Colon (tissue), 2 donors: ENCODE results near the gene WASHC3.

ENCODE experiments used
- FAIRE-seq: peaks from 2 replicates; lab custom pipeline; 2012; peaks lifted over from hg19 to GRCh38; lab: Jason Lieb, UNC
- donor health status: control.
- donor health status: control.

WASHC3 gene

DNA sequence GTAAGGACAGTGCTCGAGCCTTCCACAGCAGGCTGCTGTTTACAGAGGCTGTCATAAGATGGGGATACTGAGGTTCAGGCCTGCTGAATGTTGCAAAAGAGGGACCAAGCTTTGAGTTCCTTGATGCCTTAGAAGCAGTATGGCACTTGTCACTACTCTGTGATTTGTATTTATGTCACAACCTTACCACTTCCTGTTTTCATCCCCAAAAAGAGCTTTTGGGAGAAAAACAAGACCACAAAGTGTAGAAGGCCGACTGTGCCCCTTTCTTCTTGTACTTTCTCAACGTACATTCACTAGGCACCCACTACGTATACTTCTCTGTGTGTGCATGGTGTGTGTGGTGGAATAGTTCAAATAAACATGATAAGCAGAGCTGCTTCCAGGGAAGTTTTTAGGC is 94.3 kb downstream of the WASHC3 start:
- no peak for FAIRE-seq

DNA sequence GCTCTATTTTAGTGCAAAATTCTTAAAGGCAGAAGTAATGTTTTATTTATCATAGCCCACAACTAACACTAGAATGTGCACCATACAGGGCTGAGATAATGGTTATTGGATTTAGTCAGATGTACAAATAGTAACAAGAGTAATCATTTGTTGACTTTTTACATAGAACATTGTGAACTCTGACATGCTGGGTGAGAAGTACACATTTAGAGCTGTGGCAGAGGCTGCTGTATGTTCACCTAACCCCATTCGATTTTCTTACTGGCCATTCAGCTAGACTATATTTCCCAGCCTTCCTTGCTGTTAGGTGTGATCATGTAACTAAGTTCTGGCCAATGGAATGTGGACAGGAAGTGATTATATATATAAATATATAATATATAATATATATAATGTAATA is 95.3 kb downstream of the WASHC3 start:
- no peak for FAIRE-seq

DNA sequence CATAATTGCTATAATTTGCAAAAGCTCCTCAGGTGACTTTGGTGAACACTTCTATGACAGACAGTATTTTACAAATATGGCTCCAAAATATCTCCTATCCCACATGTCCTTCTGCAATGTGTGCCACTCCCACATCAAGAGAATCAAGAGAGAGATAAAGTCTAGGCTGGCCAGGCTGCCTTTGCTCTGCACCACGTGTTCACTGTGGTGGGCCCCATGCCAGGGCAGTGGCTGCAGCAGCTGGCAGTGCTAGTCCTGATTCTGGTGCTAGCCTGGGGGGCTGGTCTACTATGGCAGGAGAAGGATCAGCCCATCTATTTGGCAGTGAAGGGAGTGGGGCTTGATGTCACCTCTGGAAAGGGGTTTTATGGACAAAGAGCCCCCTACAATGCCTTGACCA is 98.1 kb downstream of the WASHC3 start:
- no peak for FAIRE-seq
